IMR-90 (cell line): ENCODE measurements around the gene CAMK2D. TPM values are rescaled to one million over a fixed set of nuclear protein-coding genes. Genes with fewer than 3 reads are reported as not detected.

Source experiments
- ATAC-seq: fragments of 200-7000 bp; cut with Tn5 transposase; 2 replicates; pipeline ENCODE4 v1.9.1; 2020; ENCODE audit warnings: low read depth, mild to moderate bottlenecking, moderate library complexity
- BruUV-seq: library from RNA; stranded (reverse); fragments of 400-500 nt; replicated peaks from 2 replicates; lab custom pipeline; 2021; lab: Mats Ljungman, UMichigan
- CTCF ChIA-PET: fragments of 300-600 bp; formaldehyde crosslinking; extraction: SDS; loops from one replicate; lab custom pipeline; 2021; ENCODE audit warnings: antibody characterized with exemption; lab: Yijun Ruan, JAX
- POLR2A ChIA-PET: fragments of 300-600 bp; sonication (Branson Sonifier 250); formaldehyde crosslinking; loops from one replicate; lab custom pipeline; 2022; ENCODE audit warnings: antibody characterized with exemption; ENCODE audit not compliant: unreplicated experiment; lab: Charles Lee
- DNase-seq: peaks from one replicate; pipeline ENCODE4 v3.0.0; 2013
- H2AFZ ChIP-seq: replicated peaks from 2 replicates; pipeline ENCODE3; 2013; ENCODE audit warnings: low read length, mild to moderate bottlenecking; ENCODE audit not compliant: poor library complexity
- H2AK5ac ChIP-seq: 2 replicates; pipeline ENCODE4 v1.6.1; 2013; ENCODE audit warnings: low read depth, low read length, inconsistent platforms
- H2AK9ac ChIP-seq: replicated peaks from 2 replicates; pipeline ENCODE3; 2013; ENCODE audit warnings: mild to moderate bottlenecking, low read depth, low read length, moderate library complexity; ENCODE audit not compliant: poor library complexity
- H2BK120ac ChIP-seq: 2 replicates; pipeline ENCODE4 v1.6.1; 2013; ENCODE audit warnings: low read depth, low read length, inconsistent platforms
- H2BK15ac ChIP-seq: 3 replicates; pipeline ENCODE4 v1.6.1; 2013; ENCODE audit warnings: low read depth, low read length, inconsistent platforms
- H2BK20ac ChIP-seq: 2 replicates; pipeline ENCODE4 v1.6.1; 2013; ENCODE audit warnings: low read depth, mild to moderate bottlenecking, inconsistent platforms, low read length, moderate library complexity
- H2BK5ac ChIP-seq: 2 replicates; pipeline ENCODE4 v1.6.1; 2013; ENCODE audit warnings: mild to moderate bottlenecking, low read depth, low read length, inconsistent platforms; ENCODE audit not compliant: poor library complexity, severe bottlenecking
- H3K14ac ChIP-seq: replicated peaks from 2 replicates; pipeline ENCODE4 v1.6.1; 2013; ENCODE audit warnings: low read depth, low read length, inconsistent platforms
- H3K18ac ChIP-seq: 2 replicates; pipeline ENCODE4 v1.6.1; 2013; ENCODE audit warnings: low read depth, low read length, control low read depth
- H3K23ac ChIP-seq: 2 replicates; pipeline ENCODE4 v1.6.1; 2013; ENCODE audit warnings: low read depth, low read length, inconsistent platforms
- H3K27ac ChIP-seq: 2 replicates; pipeline ENCODE4 v1.5.1; 2013; ENCODE audit warnings: mild to moderate bottlenecking, control low read depth, low read length; ENCODE audit not compliant: insufficient read depth
- H3K27me3 ChIP-seq: 2 replicates; pipeline ENCODE4 v1.6.1; 2013; ENCODE audit warnings: low read length; ENCODE audit not compliant: control insufficient read depth, insufficient read depth
- H3K36me3 ChIP-seq: 2 replicates; pipeline ENCODE4 v1.6.1; 2013; ENCODE audit warnings: low read length, mixed read lengths; ENCODE audit not compliant: control insufficient read depth, insufficient read depth
- H3K4ac ChIP-seq: 2 replicates; pipeline ENCODE4 v1.6.1; 2013; ENCODE audit warnings: low read depth, low read length, inconsistent platforms
- H3K4me1 ChIP-seq: 2 replicates; pipeline ENCODE4 v1.6.1; 2013; ENCODE audit warnings: low read length, mixed read lengths; ENCODE audit not compliant: control insufficient read depth, insufficient read depth
- H3K4me2 ChIP-seq: 2 replicates; pipeline ENCODE4 v1.6.1; 2013; ENCODE audit warnings: low read depth, mild to moderate bottlenecking, control low read depth, low read length, moderate library complexity
- H3K4me3 ChIP-seq: 2 replicates; pipeline ENCODE4 v1.5.1; 2013; ENCODE audit warnings: low read depth, mild to moderate bottlenecking, control low read depth, low read length, moderate library complexity; ENCODE audit not compliant: insufficient read depth
- H3K56ac ChIP-seq: 2 replicates; pipeline ENCODE4 v1.6.1; 2013; ENCODE audit warnings: low read length, inconsistent platforms; ENCODE audit not compliant: insufficient read depth; ENCODE audit errors: extremely low read depth
- H3K79me1 ChIP-seq, 2 experiments: 2 replicates each; pipeline ENCODE4 v1.6.1; 2013; ENCODE audit warnings: low read length in 2 of 2, inconsistent platforms in 1 of 2, low read depth in 1 of 2
- H3K9ac ChIP-seq: 2 replicates; pipeline ENCODE4 v1.6.1; 2013; ENCODE audit warnings: low read depth, low read length, control low read depth
- H3K9me1 ChIP-seq: 2 replicates; pipeline ENCODE4 v1.6.1; 2013; ENCODE audit warnings: low read length, inconsistent platforms; ENCODE audit not compliant: insufficient read depth
- H3K9me3 ChIP-seq: 2 replicates; pipeline ENCODE4 v1.6.1; 2013; ENCODE audit warnings: low read length; ENCODE audit not compliant: control insufficient read depth, insufficient read depth
- H4K20me1 ChIP-seq: 2 replicates; pipeline ENCODE4 v1.6.1; 2013; ENCODE audit warnings: low read length, inconsistent platforms; ENCODE audit not compliant: insufficient read depth
- H4K5ac ChIP-seq: 2 replicates; pipeline ENCODE4 v1.6.1; 2013; ENCODE audit warnings: mild to moderate bottlenecking, low read depth, low read length, control low read depth
- H4K8ac ChIP-seq, 2 experiments: 2 replicates each; pipeline ENCODE4 v1.6.1; 2013; ENCODE audit warnings: low read depth in 2 of 2, low read length in 2 of 2, control low read depth in 1 of 2, inconsistent platforms in 1 of 2
- H4K91ac ChIP-seq: 2 replicates; pipeline ENCODE4 v1.6.1; 2013; ENCODE audit warnings: low read depth, low read length, inconsistent platforms; ENCODE audit not compliant: insufficient read depth
- CEBPB ChIP-seq: IDR thresholded peaks from 2 replicates; pipeline ENCODE4 v1.6.1; 2012; ENCODE audit warnings: low read depth, low read length, improper control_type of control experiment
- CHD1 ChIP-seq: IDR thresholded peaks from 2 replicates; pipeline ENCODE4 v1.6.1; 2012; ENCODE audit warnings: low read depth, low read length, improper control_type of control experiment
- ELK1 ChIP-seq: fragments of 150-350 bp; IDR thresholded peaks from 2 replicates; pipeline ENCODE4 v1.6.1; 2016; ENCODE audit warnings: low read depth, mild to moderate bottlenecking, low read length, moderate library complexity, borderline replicate concordance
- FOS ChIP-seq: fragments of 150-350 bp; IDR thresholded peaks from 2 replicates; pipeline ENCODE4 v1.6.1; 2016; ENCODE audit warnings: low read depth, low read length
- MAZ ChIP-seq: IDR thresholded peaks from 2 replicates; pipeline ENCODE4 v1.6.1; 2012; ENCODE audit warnings: low read depth, mild to moderate bottlenecking, low read length, improper control_type of control experiment, moderate library complexity, borderline replicate concordance
- POLR2A ChIP-seq: IDR thresholded peaks from 2 replicates; pipeline ENCODE4 v1.6.1; 2012; ENCODE audit warnings: mild to moderate bottlenecking, low read depth, low read length
- RAD21 ChIP-seq: IDR thresholded peaks from 2 replicates; pipeline ENCODE4 v1.6.1; 2012; ENCODE audit warnings: low read length, improper control_type of control experiment
- RFX5 ChIP-seq: IDR thresholded peaks from 2 replicates; pipeline ENCODE4 v1.8.0; 2012; ENCODE audit warnings: low read depth, mild to moderate bottlenecking, low read length, moderate library complexity
- USF2 ChIP-seq: fragments of 150-350 bp; IDR thresholded peaks from 2 replicates; pipeline ENCODE4 v1.6.1; 2017; ENCODE audit warnings: mild to moderate bottlenecking, antibody characterized with exemption, low read length, low read depth
- WGBS, 2 experiments: methylation state at CpG; one replicate each; pipeline versions ENCODE4 v1.1.5 to v1.1.7; 2013; ENCODE audit warnings: missing lambda C conversion rate in 2 of 2; ENCODE audit not compliant: insufficient read length in 1 of 2; ENCODE audit errors: extremely low coverage in 2 of 2; 5-methylcytosine and 5-hydroxymethylcytosine counted together
- dilution Hi-C: fragments of 300-500 bp; cut with HindIII; formaldehyde crosslinking; loops from one replicate; pipeline ENCODE4 v1.14.3; 2018; ENCODE audit warnings: low sequenced_read_pairs; ENCODE audit not compliant: unreplicated experiment
- in situ Hi-C: fragments of 300-500 bp; cut with MboI; formaldehyde crosslinking; loops from 3 replicates; pipeline ENCODE4 v1.14.3; 2019; ENCODE audit warnings: low sequenced_read_pairs, inconsistent platforms, mixed read lengths
- intact Hi-C: fragments of 100-400 bp; cut with micrococcal nuclease; formaldehyde crosslinking; loops from 2 replicates; pipeline ENCODE4 v1.10.0; 2022
- polyA plus RNA-seq, 3 experiments: library from polyadenylated mRNA; depleted of rRNA; stranded (reverse); fragments of >200 nt; gene quantifications; 2 replicates each; pipeline ENCODE4 v1.2.3, GENCODE V29; 2012; ENCODE audit warnings: low replicate concordance in 1 of 3
- total RNA-seq: library from RNA; depleted of rRNA; stranded (reverse); fragments of >200 nt; gene quantifications from 2 replicates; pipeline ENCODE4 v1.2.3, GENCODE V29; 2012

Gene CAMK2D
- total and polyA plus RNA-seq, 2 of the 4 experiments (the other 2 are of a cell fraction), result 44.6 to 156 TPM

- TF ChIP-seq ELK1, result no peak
- no peak for TF ChIP-seq POLR2A
- TF ChIP-seq FOS, result no peak
Observed at GRCh38 chr4:113675731-113676697, 85.5 kb downstream of the CAMK2D start (continued).

GRCh38 chr4:113674733-113675132, 86.8 kb downstream of the CAMK2D start:
- H2AK9ac ChIP-seq, result no peak overlapping the region
- in situ Hi-C loops, result no loop called here
- H3K18ac ChIP-seq, result no peak overlapping the region
- no peak overlapping the region for H2AK5ac ChIP-seq
- no peak overlapping the region for H3K27ac ChIP-seq
- no peaks in the 10 kb centered on the region for H3K9me3 ChIP-seq
- no peaks in the 10 kb centered on the region for H3K27me3 ChIP-seq
- no peak overlapping the region for H3K4me3 ChIP-seq
- peaks cover 10% of the 10 kb centered on the region for H3K9me1 ChIP-seq
- H2BK5ac ChIP-seq, result no peak overlapping the region
- DNase-seq, result no peak
- no peak overlapping the region for H3K9ac ChIP-seq
- TF ChIP-seq USF2 (no peak), CEBPB (no peak), ELK1 (no peak), MAZ (no peak), CHD1 (no peak), RFX5 (no peak), RAD21 (no peak)
- ATAC-seq, result no peak
- H4K20me1 ChIP-seq, result peaks cover 3% of the 10 kb centered on the region; the same call in 1 of the 2 replicates
- H3K56ac ChIP-seq, result no peak overlapping the region
- intact Hi-C loops, result no loop called here
- ChIA-PET CTCF (interaction anchor here (0.5 kb wide), 1 partner anchor 293 kb away, joined by 3 read pairs; no protein-coding TSS in a partner anchor), POLR2A (no interaction called here)
- no peak overlapping the region for H4K5ac ChIP-seq
- no peak overlapping the region for H4K8ac ChIP-seq
- H3K14ac ChIP-seq, result no peak overlapping the region
- no peak overlapping the region for H3K23ac ChIP-seq
- H3K4me1 ChIP-seq, result peaks cover 14% of the 10 kb centered on the region
- BruUV-seq, result no TSS peak
- peaks cover 31 to 59% of the 10 kb centered on the region in 2 experiments for H3K79me1 ChIP-seq
- H2BK20ac ChIP-seq, result no peak overlapping the region
- H3K4ac ChIP-seq, result no peak overlapping the region
- no peak overlapping the region for H2BK120ac ChIP-seq
- no peak overlapping the region for H4K91ac ChIP-seq
- no peak overlapping the region for H3K4me2 ChIP-seq
- 0 out of 2 replicates have a peak, but pooled peaks cover 2% of the 10 kb centered on the region for H3K36me3 ChIP-seq
- dilution Hi-C loops, result no loop called here
- H2AFZ ChIP-seq, result no peak overlapping the region
- H2BK15ac ChIP-seq, result no peak overlapping the region
- WGBS, 2 experiments, result 50% methylated on average over 2 of the region's 2 CpGs; no CpG with 5 or more reads in 1 of the 2 experiments
